ENCODE data around the gene TRMT11.

- TF ChIP-seq ZNF274 (IDR thresholded peaks at IDR 0.05; ENCODE audit: borderline replicate concordance, extremely low read depth, low read length) (no peak), EP300 (IDR thresholded peaks at IDR 0.05; ENCODE audit: borderline replicate concordance in 1 of 2, low read depth in 2 of 2, low read length in 2 of 2) (no peak), POLR2AphosphoS5 (IDR thresholded peaks at IDR 0.05; ENCODE audit: low read depth, low read length) (no peak), SRF (IDR thresholded peaks at IDR 0.05; ENCODE audit: low read depth, low read length) (no peak), CTCF (IDR thresholded peaks at IDR 0.05; ENCODE audit: control extremely low read depth in 1 of 3, insufficient read depth in 1 of 3, low read depth in 1 of 3, low read length in 3 of 3) (no peak), TBP (IDR thresholded peaks at IDR 0.05; ENCODE audit: low read depth, low read length) (no peak), POLR2A (IDR thresholded peaks at IDR 0.05; ENCODE audit: control extremely low read depth in 1 of 2, low read depth in 2 of 2, low read length in 2 of 2) (no peak)
These were observed 55.7 kb downstream of the TRMT11 start for GRCh38 chr6:126042001-126042419.
